Gastroesophageal sphincter (tissue), 3 donors: ENCODE data around the gene PUS10.

Source experiments
- CTCF ChIP-seq, 4 experiments: fragments of 200-600 bp in 2 of 4; fragments of 450-650 bp in 2 of 4; sonication (generic) in 1 of 4; IDR thresholded peaks; one replicate each; pipeline ENCODE4 v1.5.1; 2017 to 2019; ENCODE audit warnings: antibody characterized with exemption in 4 of 4, mild to moderate bottlenecking in 2 of 4, moderate library complexity in 2 of 4
- EP300 ChIP-seq: sonication (generic); formaldehyde crosslinking; IDR thresholded peaks from one replicate; pipeline ENCODE4 v1.6.1; 2017; ENCODE audit warnings: antibody characterized with exemption, mild to moderate bottlenecking
- POLR2A ChIP-seq, 2 donors: fragments of 450-650 bp; IDR thresholded peaks; one replicate each; pipeline ENCODE4 v1.6.1; 2017; ENCODE audit warnings: antibody characterized with exemption in 2 of 2, mild to moderate bottlenecking in 2 of 2, moderate library complexity in 1 of 2
- POLR2AphosphoS5 ChIP-seq: sonication (generic); formaldehyde crosslinking; IDR thresholded peaks from one replicate; pipeline ENCODE4 v1.6.1; 2017; ENCODE audit warnings: antibody characterized with exemption

DNA sequence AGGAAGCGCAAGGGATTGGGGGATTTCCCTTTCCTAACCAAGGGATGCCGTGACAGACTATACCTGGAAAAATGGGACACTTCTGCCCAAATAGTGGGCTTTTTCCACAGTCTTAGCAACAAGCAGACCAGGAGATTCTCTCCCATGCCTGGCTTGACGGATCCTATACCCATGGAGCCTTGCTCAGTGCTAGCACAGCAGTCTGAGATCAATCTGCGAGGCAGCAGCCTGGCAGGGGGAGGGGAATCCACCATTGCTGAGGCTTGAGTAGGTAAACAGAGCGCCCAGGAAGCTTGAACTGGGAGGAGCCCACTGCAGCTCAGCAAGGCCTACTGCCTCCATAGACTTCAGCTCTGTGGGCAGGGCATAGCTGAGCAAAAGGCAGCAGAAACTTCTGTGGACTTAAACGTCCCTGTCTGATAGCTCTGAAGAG, 3.2 kb upstream of the PUS10 start:
- TF ChIP-seq CTCF (IDR thresholded peaks at IDR 0.05) (no peak), POLR2AphosphoS5 (no peak), EP300 (no peak), POLR2A (IDR thresholded peaks at IDR 0.05) (no peak)
